ENCODE measurements around the gene WDFY2.

WDFY2 gene

DNA sequence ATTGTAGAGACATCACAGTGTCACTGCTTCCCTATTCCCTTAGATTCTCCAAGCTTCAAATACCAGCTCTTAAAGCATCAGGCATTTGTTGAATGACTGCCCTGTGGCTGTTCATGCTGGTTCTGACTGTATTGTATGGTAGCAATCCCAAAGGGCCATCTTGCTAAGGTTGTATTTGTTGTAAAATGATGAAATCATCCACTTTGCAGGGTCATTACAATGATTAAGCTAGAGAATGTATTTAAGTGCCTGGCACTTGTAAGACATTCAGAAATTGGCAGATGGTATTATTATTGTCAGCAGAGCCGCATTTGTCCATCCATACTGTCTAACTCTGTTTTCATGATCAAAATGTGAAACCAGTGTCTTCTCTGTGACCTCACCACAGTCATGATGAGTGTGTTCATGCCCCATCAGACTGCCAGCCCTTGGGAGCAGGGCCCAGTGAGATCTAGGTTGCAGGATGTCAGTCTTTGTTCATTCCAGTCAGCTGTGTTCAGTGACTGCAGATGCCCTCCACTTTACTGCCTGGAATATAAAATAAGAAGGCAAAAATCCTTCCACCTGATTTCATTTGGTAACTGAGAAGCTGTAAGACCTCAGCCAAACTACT, 133.6 kb downstream of the WDFY2 start:
- DNase-seq: no peak

DNA sequence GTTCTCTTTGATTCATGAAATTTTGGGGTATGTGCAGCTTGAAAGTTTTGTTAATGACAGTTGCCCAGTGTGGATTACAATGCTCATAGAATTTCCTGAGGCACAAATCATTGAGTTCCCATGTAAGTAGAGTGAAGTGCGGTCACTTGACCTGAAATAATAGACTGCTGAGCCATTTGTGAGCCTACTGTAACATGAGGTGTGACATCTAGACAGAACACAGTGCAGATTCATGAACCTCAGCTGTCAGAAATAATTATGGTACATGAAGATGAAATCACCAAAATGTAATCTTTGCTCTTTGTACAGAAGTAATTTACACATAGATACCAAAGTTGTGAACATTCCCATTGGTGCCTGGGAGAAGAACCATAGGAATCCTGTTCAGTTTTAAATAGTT, 135.1 kb downstream of the WDFY2 start:
- DNase-seq: no peak

DNA sequence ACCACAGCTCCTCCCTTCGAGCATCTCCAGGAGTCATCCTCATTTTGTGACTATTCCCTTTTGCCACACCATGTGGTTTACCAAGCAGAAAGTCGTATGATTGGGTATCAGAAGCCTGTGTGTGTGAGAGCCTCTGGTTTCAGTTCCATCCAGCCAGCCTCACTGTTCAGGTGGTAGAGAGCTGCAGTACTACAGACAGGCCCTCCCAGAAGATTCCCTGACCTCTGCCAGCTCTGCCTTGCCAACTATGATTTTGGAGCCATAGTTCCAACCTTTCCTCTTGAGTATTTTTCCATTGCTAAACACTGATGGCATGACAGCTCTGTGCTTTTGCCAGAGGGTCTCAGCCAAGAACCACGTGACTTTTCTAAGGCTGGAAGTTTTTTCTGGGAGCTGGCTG, 137.2 kb downstream of the WDFY2 start:
- no peak for DNase-seq

DNA sequence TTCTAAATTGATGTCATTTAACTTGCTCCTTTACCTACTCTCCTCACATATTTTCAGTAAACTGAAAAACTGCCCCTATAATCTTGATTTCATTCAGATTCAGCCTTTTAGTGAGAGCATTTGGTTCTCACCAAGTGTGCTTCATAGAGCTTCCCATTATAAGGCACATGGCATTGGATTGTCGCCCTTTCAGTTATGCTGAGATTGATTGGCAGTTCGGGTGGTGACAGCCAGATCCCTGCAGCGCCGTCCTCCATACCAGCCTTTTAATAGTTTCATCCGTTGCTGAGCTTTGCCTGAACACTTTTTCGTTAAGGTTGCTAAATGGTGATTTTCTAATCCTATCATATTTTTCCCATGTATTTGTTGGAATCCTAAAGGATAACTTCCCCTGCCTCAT, 139.3 kb downstream of the WDFY2 start:
- no peak for DNase-seq

DNA sequence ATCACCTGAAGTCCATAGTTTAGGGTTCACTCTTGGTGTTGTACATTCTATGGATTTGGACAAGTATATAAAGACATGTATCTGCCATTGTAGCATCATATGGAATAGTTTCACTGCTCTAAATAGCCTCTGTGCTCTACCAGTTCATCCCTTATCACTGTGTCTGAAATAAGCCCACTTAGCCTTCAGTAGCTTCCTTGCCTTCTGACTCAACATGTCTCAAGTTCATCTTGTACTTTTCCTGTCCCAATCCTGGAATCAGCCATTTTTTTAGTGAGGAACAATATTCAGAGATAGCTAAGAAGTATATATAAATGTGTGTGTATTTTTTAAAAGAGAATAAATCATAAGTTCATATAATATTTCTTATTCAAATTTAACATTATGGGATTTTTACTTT, 140.5 kb downstream of the WDFY2 start:
- no peak for DNase-seq

DNA sequence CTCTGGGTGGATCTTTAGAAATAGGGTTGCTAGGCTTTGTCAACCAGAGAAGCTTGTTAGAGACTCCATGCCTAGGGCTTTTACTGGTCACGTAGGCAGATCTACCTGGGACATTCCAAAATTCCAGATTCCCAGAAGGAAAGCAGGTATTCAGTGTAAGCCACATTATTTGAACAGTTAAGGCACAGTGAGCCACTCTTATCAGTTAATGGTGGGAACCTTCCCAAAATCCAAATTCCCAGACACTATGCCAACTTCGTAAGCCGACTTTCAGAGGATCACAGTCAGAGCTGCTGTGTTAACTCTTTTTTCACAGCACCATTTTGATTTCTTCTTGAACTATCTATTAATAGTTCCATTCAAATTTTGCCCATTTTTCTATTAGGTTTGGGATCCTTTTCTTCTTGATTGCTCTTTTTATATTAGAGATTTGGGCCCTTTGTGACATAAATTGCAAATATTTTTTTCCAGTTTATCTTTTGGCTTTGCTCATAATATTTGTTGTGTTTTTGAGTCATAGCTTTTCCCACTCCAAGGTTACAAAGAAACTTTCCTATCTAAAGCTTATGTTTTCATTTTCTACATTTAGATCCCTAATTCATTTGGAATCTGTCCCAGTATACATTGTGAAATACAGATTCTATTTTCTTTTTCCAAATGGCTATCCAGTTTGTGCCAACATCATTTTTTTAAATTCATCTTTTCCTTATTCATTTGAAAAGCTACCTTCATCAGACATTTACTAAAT, 142.4 kb downstream of the WDFY2 start:
- DNase-seq: no peak

DNA sequence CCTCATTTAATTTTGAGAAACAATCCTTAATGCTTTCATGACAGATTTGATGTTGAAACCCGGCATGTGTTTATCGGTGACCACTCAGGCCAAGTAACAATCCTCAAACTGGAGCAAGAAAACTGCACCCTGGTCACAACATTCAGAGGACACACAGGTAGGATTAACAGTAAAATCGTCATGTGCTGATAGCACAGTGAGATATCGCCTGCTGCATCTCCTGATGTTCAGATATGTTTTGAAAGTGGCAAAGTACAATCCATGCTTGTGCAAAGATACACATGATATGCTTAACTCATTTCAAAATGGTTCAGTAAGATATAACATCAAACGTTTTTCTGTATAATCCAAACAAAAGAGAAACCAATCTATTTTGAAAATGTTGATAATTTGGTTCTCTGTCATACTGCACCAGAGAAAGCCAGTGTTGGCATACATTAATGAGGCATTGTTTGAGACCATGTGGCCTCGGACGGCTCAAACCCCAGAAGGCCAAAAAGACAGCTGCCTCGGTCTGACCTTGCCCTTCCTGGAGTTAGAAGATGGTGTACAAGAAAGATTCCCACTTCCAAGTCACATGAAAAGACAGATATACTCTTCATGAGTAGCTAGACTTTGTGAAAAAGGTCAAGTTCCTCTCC, 143.5 kb downstream of the WDFY2 start:
- no peak for DNase-seq

DNA sequence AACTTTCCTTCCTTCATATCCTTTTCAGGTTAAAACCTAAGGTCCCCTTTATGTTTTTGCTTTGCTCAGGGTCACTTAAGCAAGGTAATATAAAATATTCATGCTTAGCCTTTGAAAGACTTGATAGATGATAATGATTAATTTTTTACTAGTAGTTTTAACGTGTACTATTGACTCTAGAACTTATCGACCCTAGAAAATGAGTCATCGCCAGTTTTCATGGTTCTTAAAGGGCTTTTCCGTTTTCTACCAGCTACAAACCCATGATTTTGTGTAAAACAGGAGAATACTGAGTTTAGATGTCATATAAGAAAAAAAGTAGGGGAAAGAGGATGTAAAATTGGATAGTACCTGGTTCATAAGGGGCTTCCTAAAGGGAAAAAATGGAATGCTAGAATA, 144.0 kb downstream of the WDFY2 start:
- no peak for DNase-seq

DNA sequence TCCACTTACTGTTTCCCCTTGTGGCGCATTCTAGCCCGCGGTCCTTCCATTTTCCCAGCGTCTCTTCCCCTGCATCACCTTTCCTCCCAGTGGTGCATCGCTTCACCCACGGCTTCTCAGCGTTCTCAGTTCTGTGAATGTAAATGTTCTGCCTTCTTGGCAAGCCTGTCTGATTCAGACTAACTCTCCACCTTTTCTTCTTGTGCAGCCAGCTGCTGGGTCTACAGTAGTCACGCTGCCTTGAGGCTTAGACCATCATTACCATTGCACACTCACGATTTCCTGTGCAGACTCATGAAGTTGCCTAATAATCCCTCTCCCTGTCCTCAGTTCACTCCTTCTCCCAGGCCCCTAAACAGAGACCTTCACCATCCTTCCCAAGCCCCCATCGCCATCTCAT, 144.7 kb downstream of the WDFY2 start:
- no peak for DNase-seq

DNA sequence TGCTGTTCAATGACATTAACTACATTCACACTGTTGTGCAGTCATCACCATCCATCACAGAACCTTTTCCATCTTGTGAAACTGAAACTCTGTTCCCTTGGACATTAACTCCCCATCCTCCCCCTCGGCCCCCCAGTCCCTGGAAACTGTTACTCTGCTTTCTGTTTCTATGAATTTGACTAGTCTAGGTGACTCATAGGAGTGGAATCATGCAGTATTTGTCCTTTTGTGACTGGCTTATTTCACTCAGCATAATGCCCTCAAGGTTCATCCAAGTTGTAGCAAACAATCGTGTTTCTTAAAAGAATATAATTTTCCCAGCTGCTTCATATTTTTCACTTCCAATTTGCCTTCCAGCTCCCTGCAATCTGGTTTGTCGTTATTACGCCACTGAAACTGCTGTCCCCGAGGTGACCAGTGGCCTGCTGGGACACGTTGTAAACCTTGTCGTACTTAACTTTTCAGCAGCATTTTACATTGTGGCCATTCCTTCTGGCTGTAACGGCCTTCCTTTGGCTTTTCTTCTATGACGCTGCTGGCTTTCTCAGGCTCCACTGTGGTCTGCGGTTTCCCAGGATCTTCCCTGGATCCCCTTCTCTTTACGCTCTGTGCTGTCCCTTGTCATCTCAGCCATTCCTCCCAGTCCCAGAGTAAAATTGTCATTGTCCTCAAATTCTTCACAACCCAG, 145.7 kb downstream of the WDFY2 start:
- no peak for DNase-seq

DNA sequence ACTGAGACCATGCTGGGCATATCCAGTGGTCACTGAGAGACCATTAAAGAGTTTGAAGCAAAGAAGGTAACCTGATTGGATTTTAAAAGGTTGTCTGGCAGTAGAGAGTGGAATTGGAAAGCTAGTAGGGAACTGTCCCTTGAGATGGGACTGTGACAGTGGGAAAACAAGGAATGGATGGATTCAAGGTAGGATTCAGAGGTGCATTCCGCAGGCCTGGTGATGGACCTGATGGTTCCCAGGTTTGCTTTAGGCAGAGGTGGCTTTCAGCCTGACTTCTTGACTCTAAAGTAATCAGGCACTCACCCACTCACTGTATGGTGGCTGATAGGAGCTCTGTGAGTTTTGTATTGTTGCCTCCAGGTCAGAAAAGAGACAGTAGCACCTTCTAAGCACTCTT, 146.7 kb downstream of the WDFY2 start:
- DNase-seq: no peak

DNA sequence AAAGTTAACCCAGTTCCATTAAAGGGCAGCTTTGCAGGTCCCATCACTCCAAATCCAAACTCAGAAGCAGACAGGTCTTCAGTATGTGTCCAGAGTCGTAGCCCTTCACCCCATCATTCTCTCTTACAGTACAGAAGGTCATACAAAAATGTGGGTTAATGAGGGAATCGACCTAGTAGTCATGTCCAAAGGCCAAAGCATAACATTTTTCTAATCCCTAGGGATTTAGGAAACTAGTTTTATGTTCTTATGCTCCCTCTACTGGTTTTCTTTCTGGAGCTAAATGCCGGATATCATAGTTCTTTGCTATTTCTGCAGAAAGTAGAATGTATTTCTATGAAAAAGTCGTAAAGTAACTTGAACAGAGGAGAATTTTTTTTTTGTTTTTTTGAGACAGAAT, 147.5 kb downstream of the WDFY2 start:
- DNase-seq: peak in 1 of 2 experiments; percentile 50

DNA sequence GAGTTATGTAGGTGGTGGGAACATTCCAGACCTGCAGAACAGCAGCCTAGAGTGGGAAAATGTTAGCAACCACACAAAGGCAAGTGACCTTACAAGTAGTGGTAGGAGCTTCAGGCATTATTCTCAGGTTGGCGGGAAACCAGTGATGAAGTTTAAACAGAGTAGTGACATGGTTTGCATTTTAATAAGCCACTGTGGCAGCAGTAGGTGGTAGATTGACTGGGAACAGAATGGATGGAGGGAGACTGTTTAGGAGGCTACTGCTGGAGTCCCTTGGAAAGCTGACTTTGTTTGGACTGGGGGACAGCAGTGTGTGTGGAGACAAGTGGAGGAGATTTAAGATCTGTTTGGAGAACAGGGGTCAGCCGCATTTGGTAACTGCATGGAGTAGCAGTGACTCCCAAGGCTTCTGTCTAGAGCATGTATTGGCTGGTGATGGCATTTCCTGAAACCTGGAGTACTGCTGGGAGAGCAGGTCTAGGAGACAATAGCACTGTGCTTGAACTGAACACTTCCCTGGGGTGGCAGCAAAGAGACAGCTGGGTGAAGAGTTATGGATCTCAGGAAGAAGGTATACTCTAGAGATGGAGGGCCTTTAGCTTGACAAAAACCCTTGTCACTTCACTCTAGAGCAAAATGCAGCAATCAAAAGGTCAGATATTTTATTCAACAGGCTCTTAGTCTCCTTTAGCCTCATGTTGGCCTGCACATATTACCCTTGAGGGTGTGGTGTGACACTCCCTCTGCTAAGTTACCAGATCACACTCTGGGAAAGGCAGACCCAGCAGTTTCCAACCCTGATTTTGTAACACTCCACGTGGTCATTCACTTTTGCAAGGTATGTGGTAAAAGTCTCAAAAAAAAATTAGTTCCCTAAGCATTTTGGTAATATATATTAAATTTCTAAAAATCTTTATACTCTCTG, 149.4 kb downstream of the WDFY2 start:
- DNase-seq: no peak

DNA sequence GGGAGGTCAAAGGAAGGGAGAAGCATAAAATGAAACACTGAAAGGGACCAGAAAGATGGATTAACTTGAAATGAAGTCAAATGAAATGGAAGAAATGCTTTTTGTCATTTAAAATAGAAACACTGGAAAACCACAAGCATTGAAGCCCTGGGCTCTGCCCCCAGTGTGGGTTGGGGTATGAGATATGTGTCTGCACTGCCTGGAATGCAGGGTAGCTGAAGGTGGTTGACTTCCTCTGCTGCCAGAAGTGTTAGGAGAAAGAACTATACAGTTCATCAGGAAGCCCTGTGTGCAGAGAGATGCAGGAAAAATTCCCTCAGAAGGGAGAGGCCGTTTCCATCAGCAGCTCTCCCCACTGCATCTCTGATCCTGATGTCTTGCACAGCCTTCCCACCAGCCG, 150.5 kb downstream of the WDFY2 start:
- no peak for DNase-seq

DNA sequence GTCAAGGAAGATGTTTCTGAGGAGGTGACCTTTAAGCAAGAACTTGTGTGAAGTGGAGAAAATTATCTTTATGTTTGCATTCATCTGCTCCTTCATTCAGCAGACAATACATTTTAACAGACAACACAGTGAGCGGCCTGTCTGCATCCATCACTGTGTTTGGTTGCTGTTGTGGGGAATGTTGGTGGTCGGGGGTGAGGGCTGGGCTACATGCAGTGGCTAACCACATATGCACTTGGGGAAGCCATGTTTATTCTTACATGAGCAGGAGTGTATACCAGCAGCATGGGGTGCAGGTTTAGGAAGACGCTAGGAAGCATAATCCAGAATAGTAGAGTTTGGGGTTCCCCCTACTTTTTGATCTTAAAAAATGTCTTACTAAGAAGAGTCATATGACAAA, 153.3 kb downstream of the WDFY2 start:
- no peak for DNase-seq

DNA sequence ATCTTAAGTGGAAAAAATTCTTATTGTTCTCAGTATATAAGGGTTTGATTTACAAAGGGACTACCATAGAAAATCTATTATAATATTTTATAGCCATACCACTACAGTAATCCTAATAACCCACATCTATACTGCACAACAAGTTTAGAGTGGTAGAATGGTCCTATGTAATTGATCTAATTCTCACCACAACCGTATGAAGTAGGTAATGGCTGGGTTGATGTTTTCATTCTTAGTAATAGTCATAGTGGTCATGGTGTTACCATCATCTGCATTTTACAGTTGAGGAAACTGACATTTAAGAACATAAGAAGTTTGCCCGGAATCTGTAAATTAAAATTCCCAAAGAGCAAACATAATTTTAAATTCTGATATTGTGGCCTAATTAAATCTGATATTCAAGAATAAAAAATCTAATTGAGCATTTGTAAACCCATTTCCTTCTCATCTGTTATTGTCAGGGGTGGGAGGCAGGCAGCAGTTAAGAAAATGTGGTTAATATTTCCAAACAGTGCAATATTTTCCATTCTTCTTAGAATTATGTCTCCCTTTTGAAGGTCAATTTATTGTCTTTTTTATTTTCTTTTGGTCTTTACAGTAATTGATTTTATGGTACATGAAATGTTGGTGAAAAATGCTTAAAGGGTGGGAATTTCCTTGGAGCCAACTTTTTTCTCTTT, 154.1 kb downstream of the WDFY2 start:
- no peak for DNase-seq

DNA sequence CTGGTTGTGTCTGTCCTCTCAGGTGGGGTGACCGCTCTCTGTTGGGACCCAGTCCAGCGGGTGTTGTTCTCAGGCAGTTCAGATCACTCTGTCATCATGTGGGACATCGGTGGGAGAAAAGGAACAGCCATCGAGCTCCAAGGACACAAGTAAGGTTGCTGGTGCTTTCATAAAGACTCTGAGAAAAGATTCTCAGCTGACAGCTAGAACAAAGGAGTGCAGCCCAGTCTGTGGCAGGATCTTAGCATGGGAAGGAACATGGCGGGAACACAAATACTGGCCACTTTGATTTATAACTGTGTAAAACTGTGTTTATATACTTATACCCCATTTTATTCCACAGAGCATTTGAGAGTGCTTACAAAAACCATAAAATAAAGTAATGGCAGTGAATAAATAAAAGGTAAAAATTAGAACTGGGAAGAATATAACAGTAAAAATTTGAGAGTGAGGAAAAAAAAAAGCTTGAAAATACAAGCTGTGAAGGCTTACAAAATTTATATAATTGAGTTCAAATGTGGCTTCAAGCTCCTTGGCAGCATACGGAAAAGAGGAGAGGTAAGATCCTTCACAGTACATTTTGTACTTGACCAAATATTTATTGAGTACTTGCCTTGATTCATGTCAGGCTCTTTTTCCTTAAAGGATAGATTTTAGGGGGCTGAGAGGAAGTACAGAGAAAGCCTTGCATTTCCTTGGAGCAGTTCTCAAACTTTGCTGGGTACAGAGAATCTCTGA, 154.9 kb downstream of the WDFY2 start:
- no peak for DNase-seq

DNA sequence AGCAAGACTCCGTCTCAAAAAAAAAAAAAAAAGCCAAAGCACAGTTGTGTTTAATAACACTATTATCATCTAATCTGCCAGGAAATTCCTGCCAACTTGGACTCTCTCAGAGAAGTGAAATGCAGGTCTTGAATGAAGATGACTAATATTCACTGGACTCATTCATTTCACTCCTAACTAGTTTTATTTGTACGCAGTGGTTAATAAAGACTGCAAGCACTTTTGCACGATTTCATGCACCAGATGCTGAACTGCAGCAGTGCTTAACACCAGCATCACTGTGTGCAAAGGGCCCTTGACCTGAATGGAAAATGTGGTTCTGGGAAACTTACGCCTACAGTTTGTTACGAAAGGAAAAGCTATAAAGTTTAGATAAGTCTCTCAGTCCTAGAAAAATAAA, 156.4 kb downstream of the WDFY2 start:
- DNase-seq: no peak

DNA sequence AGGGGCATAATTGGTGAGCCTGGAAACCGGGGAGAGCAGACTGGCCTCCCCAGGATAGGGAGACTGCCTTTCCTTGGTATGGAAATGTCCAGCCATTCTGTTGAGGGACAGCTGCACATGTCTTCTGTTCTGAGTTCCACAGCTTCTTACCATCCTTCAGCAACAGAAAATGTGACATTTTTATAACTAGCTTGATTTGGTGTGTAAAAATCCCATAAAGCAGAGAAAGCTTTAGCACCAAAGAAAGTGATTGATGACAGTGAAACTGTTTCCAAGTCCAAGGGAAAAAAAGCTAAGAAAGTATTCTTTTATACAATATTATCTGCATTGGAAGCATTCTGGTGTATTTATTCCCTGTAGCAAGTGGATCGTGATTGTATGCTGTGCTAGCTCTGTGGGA, 157.8 kb downstream of the WDFY2 start:
- DNase-seq: no peak

DNA sequence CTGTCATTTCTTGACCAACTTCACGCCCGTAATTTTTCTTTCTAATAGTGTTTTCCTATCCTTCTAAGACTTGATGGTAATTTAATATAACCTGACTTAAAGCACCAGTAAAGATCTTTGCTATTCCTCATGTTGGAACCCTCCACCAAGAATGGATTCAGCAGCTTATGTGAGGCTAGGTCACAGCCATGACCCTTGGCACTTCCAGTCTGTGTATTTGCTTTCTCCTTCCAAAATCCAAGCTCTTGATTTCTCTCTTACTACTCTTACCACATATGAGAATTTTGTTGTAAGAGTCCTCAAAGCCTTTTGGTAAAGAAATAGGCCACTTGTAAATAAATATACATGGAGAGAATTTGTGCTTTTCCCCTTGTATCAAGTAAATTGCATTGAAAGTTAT, 158.3 kb downstream of the WDFY2 start:
- no peak for DNase-seq

DNA sequence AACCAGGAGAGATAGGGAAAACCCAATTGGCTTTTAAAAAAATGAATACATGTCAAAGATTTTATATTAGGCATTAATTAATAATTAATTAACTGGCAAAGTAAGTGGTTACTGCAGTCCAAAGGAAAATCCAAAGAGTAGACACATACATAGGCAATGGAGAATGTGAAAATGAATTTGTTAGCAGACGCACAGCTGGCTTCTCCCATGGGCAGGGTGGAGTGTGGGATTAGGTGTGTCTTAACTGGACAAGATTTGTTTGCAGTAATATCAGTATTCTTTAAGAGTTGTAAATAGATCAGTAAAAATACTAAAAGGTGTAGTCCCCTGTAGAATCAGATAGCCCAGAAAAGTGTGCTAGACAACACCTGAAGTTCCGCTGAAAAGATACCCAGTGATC, 161.0 kb downstream of the WDFY2 start:
- DNase-seq: no peak
